Ovary (tissue), 3 donors: ENCODE measurements around the gene CMTM6.

Experiments
- POLR2A ChIP-seq: fragments of 450-650 bp; IDR thresholded peaks from one replicate; pipeline ENCODE4 v1.6.1; 2017; ENCODE audit warnings: antibody characterized with exemption, mild to moderate bottlenecking, moderate library complexity
- TF ChIP-seq, protein P1 (sequence below), 3 donors: fragments of 450-650 bp in 2 of 3; fragments of 200-600 bp in 1 of 3; IDR thresholded peaks; one replicate each; pipeline versions ENCODE4 v1.5.1 to v1.8.0; 2016 to 2022; ENCODE audit warnings: antibody characterized with exemption in 3 of 3, mild to moderate bottlenecking in 1 of 3
- donor health status: DM: no; HTN: no; CAD: no.

DNA sequence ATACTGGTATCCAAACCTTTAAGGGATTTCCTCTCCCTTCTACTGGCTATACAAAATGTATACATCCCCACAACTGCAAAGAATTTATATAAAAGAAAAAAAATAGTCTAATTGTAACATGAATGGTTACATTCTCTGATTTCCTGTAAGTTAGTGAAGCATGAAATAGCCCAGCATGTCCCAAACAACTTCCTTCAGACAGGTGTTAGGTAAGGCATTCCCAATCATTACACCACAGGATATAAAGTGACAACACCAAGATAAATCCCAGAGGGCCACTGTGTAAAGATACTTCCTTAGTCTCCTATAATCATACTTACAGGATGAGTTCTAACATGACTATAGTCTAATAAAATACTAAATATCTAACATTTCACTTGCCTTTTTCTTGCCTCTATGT, 7.6 kb downstream of the CMTM6 start:
- TF ChIP-seq, protein P1, sequence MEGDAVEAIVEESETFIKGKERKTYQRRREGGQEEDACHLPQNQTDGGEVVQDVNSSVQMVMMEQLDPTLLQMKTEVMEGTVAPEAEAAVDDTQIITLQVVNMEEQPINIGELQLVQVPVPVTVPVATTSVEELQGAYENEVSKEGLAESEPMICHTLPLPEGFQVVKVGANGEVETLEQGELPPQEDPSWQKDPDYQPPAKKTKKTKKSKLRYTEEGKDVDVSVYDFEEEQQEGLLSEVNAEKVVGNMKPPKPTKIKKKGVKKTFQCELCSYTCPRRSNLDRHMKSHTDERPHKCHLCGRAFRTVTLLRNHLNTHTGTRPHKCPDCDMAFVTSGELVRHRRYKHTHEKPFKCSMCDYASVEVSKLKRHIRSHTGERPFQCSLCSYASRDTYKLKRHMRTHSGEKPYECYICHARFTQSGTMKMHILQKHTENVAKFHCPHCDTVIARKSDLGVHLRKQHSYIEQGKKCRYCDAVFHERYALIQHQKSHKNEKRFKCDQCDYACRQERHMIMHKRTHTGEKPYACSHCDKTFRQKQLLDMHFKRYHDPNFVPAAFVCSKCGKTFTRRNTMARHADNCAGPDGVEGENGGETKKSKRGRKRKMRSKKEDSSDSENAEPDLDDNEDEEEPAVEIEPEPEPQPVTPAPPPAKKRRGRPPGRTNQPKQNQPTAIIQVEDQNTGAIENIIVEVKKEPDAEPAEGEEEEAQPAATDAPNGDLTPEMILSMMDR (IDR thresholded peaks at IDR 0.05): no peak
- no peak for TF ChIP-seq POLR2A
